HEK293 (cell line): ENCODE data around the gene NFYB.

Experiments used
- CTCF ChIA-PET: fragments of 350-600 bp; formaldehyde crosslinking; extraction: SDS; loops from one replicate; lab custom pipeline; 2021; ENCODE audit warnings: antibody characterized with exemption; lab: Yijun Ruan, JAX
- POLR2A ChIA-PET: fragments of 300-600 bp; formaldehyde crosslinking; extraction: SDS; loops from one replicate; lab custom pipeline; 2020; ENCODE audit warnings: antibody characterized with exemption, inconsistent platforms; lab: Yijun Ruan, JAX
- H3K27ac ChIP-seq: fragments of 200-500 bp; sonication (Bioruptor generic); 2 replicates; pipeline ENCODE4 v1.5.1; 2014; ENCODE audit warnings: low read depth, low read length, control low read depth, inconsistent platforms; ENCODE audit errors: extremely low read depth
- H3K36me3 ChIP-seq, 2 experiments: fragments of 200-500 bp in 1 of 2; sonication (Bioruptor generic) in 1 of 2; 1 replicate in 1 of 2; 2 replicates in 1 of 2; pipeline ENCODE4 v1.5.1; 2014 to 2017; ENCODE audit warnings: inconsistent platforms in 2 of 2, low read length in 2 of 2; ENCODE audit not compliant: control insufficient read depth in 2 of 2, insufficient read depth in 1 of 2
- H3K4me1 ChIP-seq: fragments of 200-500 bp; sonication (Bioruptor generic); 2 replicates; pipeline ENCODE4 v1.5.1; 2014; ENCODE audit warnings: mild to moderate bottlenecking, low read length, inconsistent platforms; ENCODE audit not compliant: control insufficient read depth, insufficient read depth
- H3K4me3 ChIP-seq: 2 replicates; pipeline ENCODE4 v1.5.1; 2011; ENCODE audit warnings: low read depth, mild to moderate bottlenecking, control low read depth, low read length, moderate library complexity
- H3K9me3 ChIP-seq: fragments of 200-500 bp; sonication (Bioruptor generic); 2 replicates; pipeline ENCODE4 v1.5.1; 2014; ENCODE audit warnings: low read depth, low read length, inconsistent platforms; ENCODE audit not compliant: control insufficient read depth, insufficient read depth
- CTCF ChIP-seq: fragments of 450-650 bp; formaldehyde crosslinking; IDR thresholded peaks from 2 replicates; pipeline ENCODE4 v1.5.1; 2016; ENCODE audit warnings: missing biosample characterization, missing genetic modification characterization
- EGR2 ChIP-seq: fragments of 450-650 bp; formaldehyde crosslinking; IDR thresholded peaks from 2 replicates; pipeline ENCODE4 v1.5.1; 2016; ENCODE audit warnings: low read depth, missing biosample characterization, missing genetic modification characterization
- GFI1B ChIP-seq: fragments of 450-650 bp; formaldehyde crosslinking; IDR thresholded peaks from 2 replicates; pipeline ENCODE4 v1.5.1; 2016; ENCODE audit warnings: missing biosample characterization, missing genetic modification characterization
- GLI2 ChIP-seq: fragments of 450-650 bp; formaldehyde crosslinking; IDR thresholded peaks from 2 replicates; pipeline ENCODE4; 2017; ENCODE audit warnings: missing biosample characterization, missing genetic modification characterization, low read depth, borderline replicate concordance
- GLI4 ChIP-seq: fragments of 450-650 bp; formaldehyde crosslinking; IDR thresholded peaks from 2 replicates; pipeline ENCODE4 v1.5.1; 2016; ENCODE audit warnings: missing biosample characterization, missing genetic modification characterization
- KLF10 ChIP-seq: fragments of 450-650 bp; IDR thresholded peaks from 2 replicates; pipeline ENCODE4 v1.5.1; 2018; ENCODE audit warnings: missing biosample characterization, mild to moderate bottlenecking, missing genetic modification characterization
- MEIS1 ChIP-seq: sonication (generic); formaldehyde crosslinking; IDR thresholded peaks from 2 replicates; pipeline ENCODE4 v1.8.1; 2022; ENCODE audit warnings: missing genetic modification reagents, mild to moderate bottlenecking, borderline replicate concordance
- PRDM1 ChIP-seq: fragments of 450-650 bp; formaldehyde crosslinking; IDR thresholded peaks from 2 replicates; pipeline ENCODE4; 2016; ENCODE audit warnings: missing biosample characterization, missing genetic modification characterization
- RBAK ChIP-seq: fragments of 450-650 bp; formaldehyde crosslinking; IDR thresholded peaks from 2 replicates; pipeline ENCODE4 v1.5.1; 2016; ENCODE audit warnings: missing biosample characterization, missing genetic modification characterization
- YY1 ChIP-seq: fragments of 450-650 bp; formaldehyde crosslinking; IDR thresholded peaks from 2 replicates; pipeline ENCODE4 v1.5.1; 2018; ENCODE audit warnings: missing biosample characterization, missing genetic modification characterization
- ZBTB1 ChIP-seq: fragments of 450-650 bp; formaldehyde crosslinking; IDR thresholded peaks from 2 replicates; pipeline ENCODE4 v1.5.1; 2016; ENCODE audit warnings: missing biosample characterization, missing genetic modification characterization
- ZBTB10 ChIP-seq: fragments of 450-650 bp; formaldehyde crosslinking; IDR thresholded peaks from 2 replicates; pipeline ENCODE4 v1.5.1; 2016; ENCODE audit warnings: missing biosample characterization, missing genetic modification characterization
- ZIC2 ChIP-seq: fragments of 450-650 bp; formaldehyde crosslinking; IDR thresholded peaks from 2 replicates; pipeline ENCODE4 v1.5.1; 2016; ENCODE audit warnings: missing biosample characterization, missing genetic modification characterization
- ZNF169 ChIP-seq: fragments of 450-650 bp; formaldehyde crosslinking; IDR thresholded peaks from 2 replicates; pipeline ENCODE4 v1.5.1; 2016; ENCODE audit warnings: missing biosample characterization, missing genetic modification characterization
- ZNF398 ChIP-seq: fragments of 450-650 bp; formaldehyde crosslinking; IDR thresholded peaks from 2 replicates; pipeline ENCODE4 v1.5.1; 2017; ENCODE audit warnings: missing biosample characterization, missing genetic modification characterization
- ZNF423 ChIP-seq: fragments of 450-650 bp; formaldehyde crosslinking; IDR thresholded peaks from 2 replicates; pipeline ENCODE4 v1.5.1; 2016; ENCODE audit warnings: missing biosample characterization, missing genetic modification characterization
- ZNF426 ChIP-seq: fragments of 450-650 bp; formaldehyde crosslinking; IDR thresholded peaks from 2 replicates; pipeline ENCODE4 v1.5.1; 2017; ENCODE audit warnings: missing biosample characterization, missing genetic modification characterization, mild to moderate bottlenecking, inconsistent platforms, moderate library complexity
- ZNF600 ChIP-seq: fragments of 450-650 bp; formaldehyde crosslinking; IDR thresholded peaks from 2 replicates; pipeline ENCODE4 v1.5.1; 2016; ENCODE audit warnings: missing biosample characterization, missing genetic modification characterization
- ZNF768 ChIP-seq: fragments of 450-650 bp; formaldehyde crosslinking; IDR thresholded peaks from 2 replicates; pipeline ENCODE4 v1.5.1; 2018; ENCODE audit warnings: missing biosample characterization, mild to moderate bottlenecking, missing genetic modification characterization
- ZNF792 ChIP-seq: fragments of 450-650 bp; formaldehyde crosslinking; IDR thresholded peaks from 2 replicates; pipeline ENCODE4 v1.5.1; 2016; ENCODE audit warnings: missing biosample characterization, missing genetic modification characterization
- ZSCAN30 ChIP-seq: fragments of 450-650 bp; IDR thresholded peaks from 2 replicates; pipeline ENCODE4 v1.5.1; 2018; ENCODE audit warnings: missing biosample characterization, mild to moderate bottlenecking, missing genetic modification characterization, moderate library complexity
- TF ChIP-seq, protein P1 (sequence below): fragments of 450-650 bp; formaldehyde crosslinking; IDR thresholded peaks from 2 replicates; pipeline ENCODE4 v1.5.1; 2016; ENCODE audit warnings: missing biosample characterization, missing genetic modification characterization
- TF ChIP-seq, protein P2 (sequence below): fragments of 450-650 bp; formaldehyde crosslinking; IDR thresholded peaks from 2 replicates; pipeline ENCODE4 v1.5.1; 2016; ENCODE audit warnings: missing biosample characterization, missing genetic modification characterization
- TF ChIP-seq, protein P3 (sequence below): fragments of 450-650 bp; formaldehyde crosslinking; optimal IDR thresholded peaks from 2 replicates; pipeline ENCODE3; 2016; ENCODE audit warnings: missing biosample characterization, mild to moderate bottlenecking, missing genetic modification characterization
- TF ChIP-seq, protein P4 (sequence below): fragments of 450-650 bp; formaldehyde crosslinking; IDR thresholded peaks from 2 replicates; pipeline ENCODE4 v1.5.1; 2017; ENCODE audit warnings: missing biosample characterization, missing genetic modification characterization

NFYB gene

GRCh38 chr12:104183443-104183842 lies 45.4 kb upstream of the NFYB start (continued):
- no peak for TF ChIP-seq ZIC2 (tag by site-specific recombination)
- TF ChIP-seq ZNF398 (tag by site-specific recombination): no peak
- TF ChIP-seq GLI4 (tag by site-specific recombination): no peak
- TF ChIP-seq, protein P1, sequence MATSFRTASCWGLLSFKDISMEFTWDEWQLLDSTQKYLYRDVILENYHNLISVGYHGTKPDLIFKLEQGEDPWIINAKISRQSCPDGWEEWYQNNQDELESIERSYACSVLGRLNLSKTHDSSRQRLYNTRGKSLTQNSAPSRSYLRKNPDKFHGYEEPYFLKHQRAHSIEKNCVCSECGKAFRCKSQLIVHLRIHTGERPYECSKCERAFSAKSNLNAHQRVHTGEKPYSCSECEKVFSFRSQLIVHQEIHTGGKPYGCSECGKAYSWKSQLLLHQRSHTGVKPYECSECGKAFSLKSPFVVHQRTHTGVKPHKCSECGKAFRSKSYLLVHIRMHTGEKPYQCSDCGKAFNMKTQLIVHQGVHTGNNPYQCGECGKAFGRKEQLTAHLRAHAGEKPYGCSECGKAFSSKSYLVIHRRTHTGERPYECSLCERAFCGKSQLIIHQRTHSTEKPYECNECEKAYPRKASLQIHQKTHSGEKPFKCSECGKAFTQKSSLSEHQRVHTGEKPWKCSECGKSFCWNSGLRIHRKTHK (tag by site-specific recombination): no peak
- TF ChIP-seq GFI1B (tag by site-specific recombination): no peak
- TF ChIP-seq, protein P2, sequence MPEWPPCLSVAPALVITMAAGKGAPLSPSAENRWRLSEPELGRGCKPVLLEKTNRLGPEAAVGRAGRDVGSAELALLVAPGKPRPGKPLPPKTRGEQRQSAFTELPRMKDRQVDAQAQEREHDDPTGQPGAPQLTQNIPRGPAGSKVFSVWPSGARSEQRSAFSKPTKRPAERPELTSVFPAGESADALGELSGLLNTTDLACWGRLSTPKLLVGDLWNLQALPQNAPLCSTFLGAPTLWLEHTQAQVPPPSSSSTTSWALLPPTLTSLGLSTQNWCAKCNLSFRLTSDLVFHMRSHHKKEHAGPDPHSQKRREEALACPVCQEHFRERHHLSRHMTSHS (tag by site-specific recombination): no peak
- TF ChIP-seq ZNF600: no peak
- TF ChIP-seq PRDM1 (tag by site-specific recombination): no peak
- TF ChIP-seq ZNF423: no peak
- TF ChIP-seq ZSCAN30 (tag by site-specific recombination): no peak
- no peak for TF ChIP-seq KLF10 (tag by site-specific recombination)

DNA sequence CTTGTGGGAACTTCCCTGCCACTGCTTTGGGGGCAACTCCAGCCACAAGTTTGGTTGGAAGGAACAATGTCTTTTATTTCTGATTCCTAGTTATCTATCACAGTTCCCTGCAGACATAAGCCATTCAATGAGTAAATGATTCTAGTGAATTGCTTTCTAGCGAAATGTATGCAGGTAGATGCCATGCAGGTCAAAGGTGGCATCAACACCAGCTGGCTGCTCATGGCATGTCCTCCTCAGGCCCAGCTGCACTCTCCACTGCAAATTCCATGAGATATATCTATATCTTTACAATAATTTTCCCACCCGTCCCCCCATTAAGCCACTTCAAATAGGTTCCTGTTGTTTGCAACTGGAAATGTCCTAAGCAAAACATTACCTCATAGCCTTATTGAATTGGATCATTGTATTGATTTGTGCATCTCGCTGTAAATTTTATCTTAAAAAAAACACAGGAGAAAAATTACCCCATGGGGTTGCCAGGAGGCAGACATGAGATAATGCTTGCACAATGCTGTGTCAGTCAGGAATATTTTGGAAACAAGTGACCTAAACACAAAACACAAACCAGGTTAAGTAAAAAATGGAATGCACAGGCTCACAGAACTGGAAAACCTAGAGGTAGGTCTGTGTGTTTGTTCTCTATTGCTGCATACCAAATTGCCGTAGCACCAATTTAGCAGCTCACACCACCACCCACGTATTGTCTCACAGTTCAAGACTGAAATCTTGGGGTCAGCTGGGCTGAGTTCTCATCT lies 44.8 kb upstream of the NFYB start:
- Histone ChIP-seq H3K4me3 (no peak overlapping the region), H3K27ac (no peak overlapping the region), H3K36me3 (no peaks in the 10 kb centered on the region), H3K9me3 (no peaks in the 10 kb centered on the region), H3K4me1 (0 out of 2 replicates have a peak, but pooled peaks cover under 1% of the 10 kb centered on the region)
- POLR2A ChIA-PET: no interaction called here
- CTCF ChIA-PET: interaction anchor here (0.6 kb wide), 1 partner anchor 37 kb away, joined by 4 read pairs; no protein-coding TSS in a partner anchor
- TF ChIP-seq YY1 (tag by site-specific recombination) (no peak), ZBTB1 (tag by site-specific recombination) (no peak), ZNF426 (tag by site-specific recombination) (no peak), EGR2 (no peak), ZNF792 (tag by site-specific recombination) (no peak), ZNF423 (no peak), MEIS1 (no peak), CTCF (tag by site-specific recombination) (no peak), ZNF169 (no peak), ZBTB10 (tag by site-specific recombination) (no peak), GLI2 (tag by site-specific recombination) (no peak), ZNF768 (no peak), RBAK (tag by site-specific recombination) (no peak)
- TF ChIP-seq, protein P3, sequence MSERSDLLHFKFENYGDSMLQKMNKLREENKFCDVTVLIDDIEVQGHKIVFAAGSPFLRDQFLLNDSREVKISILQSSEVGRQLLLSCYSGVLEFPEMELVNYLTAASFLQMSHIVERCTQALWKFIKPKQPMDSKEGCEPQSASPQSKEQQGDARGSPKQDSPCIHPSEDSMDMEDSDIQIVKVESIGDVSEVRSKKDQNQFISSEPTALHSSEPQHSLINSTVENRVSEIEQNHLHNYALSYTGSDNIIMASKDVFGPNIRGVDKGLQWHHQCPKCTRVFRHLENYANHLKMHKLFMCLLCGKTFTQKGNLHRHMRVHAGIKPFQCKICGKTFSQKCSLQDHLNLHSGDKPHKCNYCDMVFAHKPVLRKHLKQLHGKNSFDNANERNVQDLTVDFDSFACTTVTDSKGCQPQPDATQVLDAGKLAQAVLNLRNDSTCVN (tag by site-specific recombination): no peak
- TF ChIP-seq, protein P4, sequence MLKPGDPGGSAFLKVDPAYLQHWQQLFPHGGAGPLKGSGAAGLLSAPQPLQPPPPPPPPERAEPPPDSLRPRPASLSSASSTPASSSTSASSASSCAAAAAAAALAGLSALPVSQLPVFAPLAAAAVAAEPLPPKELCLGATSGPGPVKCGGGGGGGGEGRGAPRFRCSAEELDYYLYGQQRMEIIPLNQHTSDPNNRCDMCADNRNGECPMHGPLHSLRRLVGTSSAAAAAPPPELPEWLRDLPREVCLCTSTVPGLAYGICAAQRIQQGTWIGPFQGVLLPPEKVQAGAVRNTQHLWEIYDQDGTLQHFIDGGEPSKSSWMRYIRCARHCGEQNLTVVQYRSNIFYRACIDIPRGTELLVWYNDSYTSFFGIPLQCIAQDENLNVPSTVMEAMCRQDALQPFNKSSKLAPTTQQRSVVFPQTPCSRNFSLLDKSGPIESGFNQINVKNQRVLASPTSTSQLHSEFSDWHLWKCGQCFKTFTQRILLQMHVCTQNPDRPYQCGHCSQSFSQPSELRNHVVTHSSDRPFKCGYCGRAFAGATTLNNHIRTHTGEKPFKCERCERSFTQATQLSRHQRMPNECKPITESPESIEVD (tag by site-specific recombination): no peak
